MG63 (cell line): ENCODE measurements around the gene ADAMTS18. TPM values are rescaled to one million over a fixed set of nuclear protein-coding genes. Genes with fewer than 3 reads are reported as not detected.
"Not testable (repeated sequence)": the region's sequence is repeated elsewhere in the genome, so short reads cannot be mapped to it uniquely, and the experiment has no call there.

Experiments used
- DNase-seq: peaks from one replicate; pipeline ENCODE4 v3.0.0-alpha.2; 2020
- H3K27me3 ChIP-seq: fragments of 250-450 bp; sonication (Bioruptor Pico); 2 replicates; pipeline ENCODE4 v1.5.1; 2020; ENCODE audit warnings: mild to moderate bottlenecking, moderate library complexity
- H3K36me3 ChIP-seq: fragments of 250-450 bp; sonication (Bioruptor Pico); 2 replicates; pipeline ENCODE4 v1.5.1; 2020; ENCODE audit warnings: mild to moderate bottlenecking, moderate library complexity
- H3K4me3 ChIP-seq: fragments of 250-450 bp; sonication (Bioruptor Pico); 2 replicates; pipeline ENCODE4 v1.5.1; 2020; ENCODE audit warnings: mild to moderate bottlenecking, moderate library complexity
- H3K9me3 ChIP-seq: fragments of 250-450 bp; sonication (Bioruptor Pico); 2 replicates; pipeline ENCODE4 v1.5.1; 2020; ENCODE audit warnings: mild to moderate bottlenecking, moderate library complexity
- total RNA-seq: library from RNA; depleted of rRNA; stranded (reverse); fragments of >200 nt; shearing (Covaris generic); gene quantifications from 2 replicates; pipeline ENCODE4 v1.2.3, GENCODE V29; 2014; ENCODE audit warnings: low replicate concordance

The ADAMTS18 gene
- total RNA-seq, 1 experiment from 2014 or later: not detected

DNA sequence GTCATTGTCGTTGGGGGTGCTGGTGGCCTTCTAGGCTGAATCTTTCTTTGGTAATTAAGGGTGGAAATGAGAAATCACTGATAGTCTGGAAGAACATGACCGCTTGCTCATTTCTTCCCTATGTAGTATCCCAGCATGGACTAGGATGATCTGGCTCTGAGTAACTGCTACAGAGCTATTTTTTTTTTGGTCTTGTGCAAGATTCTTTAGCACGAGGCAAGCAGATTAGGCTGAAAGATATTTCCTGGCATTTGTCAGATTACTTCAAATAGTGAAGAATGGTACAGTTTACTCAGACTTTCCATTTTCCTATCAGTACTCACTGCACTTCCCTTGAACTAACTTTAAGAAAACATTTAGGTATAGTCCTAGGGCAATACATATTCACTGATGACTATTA lies 146.6 kb downstream of the ADAMTS18 start:
- Histone ChIP-seq H3K27me3 (no peaks in the 10 kb centered on the region), H3K4me3 (no peak overlapping the region), H3K36me3 (no peaks in the 10 kb centered on the region), H3K9me3 (no peaks in the 10 kb centered on the region)
- DNase-seq: peak; percentile 15

DNA sequence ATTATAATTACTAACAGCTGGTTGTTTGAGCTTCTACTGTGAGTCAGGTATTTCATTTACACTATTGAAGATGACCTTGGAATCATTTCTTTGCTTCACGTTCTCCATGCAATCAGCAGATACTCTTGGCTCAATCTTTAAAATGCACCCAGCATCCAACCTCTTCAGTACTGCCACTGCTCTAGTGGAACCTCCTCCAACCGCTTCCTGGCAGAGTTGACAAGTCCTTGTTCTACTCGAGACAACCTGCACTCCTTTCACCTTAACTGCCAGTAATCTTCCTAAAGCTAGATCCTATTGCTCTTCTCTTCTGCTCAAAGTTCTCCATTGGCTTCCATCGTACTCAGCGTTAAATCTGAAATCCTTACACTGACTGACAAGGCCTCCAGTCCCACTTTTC lies 149.2 kb downstream of the ADAMTS18 start:
- no peak overlapping the region for H3K4me3 ChIP-seq
- no peaks in the 10 kb centered on the region for H3K36me3 ChIP-seq
- no peak for DNase-seq

DNA sequence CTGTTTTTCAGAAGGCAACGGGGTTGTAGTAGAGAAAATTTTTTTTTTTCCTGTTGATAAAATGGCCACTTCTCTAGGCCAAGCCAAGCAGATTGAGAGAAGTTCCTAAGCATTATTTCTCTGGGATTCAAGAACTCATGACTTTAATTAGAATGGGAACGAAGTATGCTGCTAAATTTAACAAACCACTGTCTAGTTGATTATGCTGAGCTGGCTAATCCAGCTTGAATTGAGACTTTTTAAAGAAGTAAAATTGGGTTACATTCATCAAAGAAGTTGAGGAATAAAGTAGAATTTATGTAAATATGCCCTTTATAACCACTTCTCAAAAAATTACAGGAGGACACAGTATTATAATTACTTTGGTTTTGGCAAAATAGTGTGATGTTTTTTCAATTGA lies 152.5 kb downstream of the ADAMTS18 start:
- no peak for DNase-seq
- H3K4me3 ChIP-seq: no peak overlapping the region
- no peaks in the 10 kb centered on the region for H3K27me3 ChIP-seq
- no peaks in the 10 kb centered on the region for H3K36me3 ChIP-seq
- H3K9me3 ChIP-seq: no peaks in the 10 kb centered on the region

More for the DNA sequence above, 149.2 kb downstream of the ADAMTS18 start:
- H3K27me3 ChIP-seq: no peaks in the 10 kb centered on the region
- H3K9me3 ChIP-seq: no peaks in the 10 kb centered on the region

DNA sequence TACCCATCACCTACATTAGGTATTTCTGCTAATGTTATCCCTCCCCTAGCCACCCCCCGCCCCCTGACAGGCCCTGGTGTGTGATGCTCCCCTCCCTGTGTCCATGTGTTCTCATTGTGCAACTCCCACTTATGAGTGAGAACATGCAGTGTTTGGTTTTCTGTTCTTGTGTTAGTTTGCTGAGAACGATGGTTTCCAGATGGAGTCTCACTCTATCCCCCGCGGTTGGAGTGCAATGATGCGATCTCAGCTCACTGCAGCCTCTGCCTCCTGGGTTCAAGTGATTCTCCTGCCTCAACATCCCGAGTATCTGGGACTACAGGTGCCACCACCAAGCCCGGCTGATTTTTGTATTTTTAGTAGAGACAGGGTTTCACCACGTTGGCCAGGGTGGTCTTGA lies 155.5 kb downstream of the ADAMTS18 start:
- not testable (repeated sequence) for H3K9me3 ChIP-seq, DNase-seq

GRCh38 chr16:77277571-77277970 lies 157.3 kb downstream of the ADAMTS18 start:
- DNase-seq: no peak
- no peaks in the 10 kb centered on the region for H3K9me3 ChIP-seq
- H3K36me3 ChIP-seq: no peaks in the 10 kb centered on the region
- no peaks in the 10 kb centered on the region for H3K27me3 ChIP-seq
- H3K4me3 ChIP-seq: no peak overlapping the region

More for the DNA sequence above, 155.5 kb downstream of the ADAMTS18 start:
- not testable (repeated sequence) for H3K36me3 ChIP-seq, H3K4me3 ChIP-seq, H3K27me3 ChIP-seq

DNA sequence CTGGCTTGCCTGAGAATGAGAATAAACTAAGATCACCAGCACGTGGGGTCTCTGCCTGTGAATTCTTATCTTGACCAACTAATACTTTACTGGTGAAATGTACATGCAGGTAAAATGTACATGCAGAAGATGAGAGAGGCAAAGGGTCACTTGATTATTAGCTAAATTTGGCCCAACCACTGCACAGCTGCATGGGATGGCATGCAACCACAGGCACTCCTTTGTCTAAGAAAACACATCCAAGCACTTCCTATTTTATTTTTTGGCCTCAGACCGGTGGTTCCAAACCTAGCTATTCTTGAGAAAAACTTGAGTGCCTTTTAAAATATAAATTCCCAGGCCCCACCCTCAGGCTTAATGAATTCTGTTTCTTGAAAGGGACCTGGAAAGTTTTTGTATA lies 157.7 kb downstream of the ADAMTS18 start:
- H3K4me3 ChIP-seq: no peak overlapping the region

GRCh38 chr16:77276661-77277060 lies 158.2 kb downstream of the ADAMTS18 start:
- H3K36me3 ChIP-seq: no peaks in the 10 kb centered on the region
- no peak for DNase-seq
- H3K4me3 ChIP-seq: no peak overlapping the region
- no peaks in the 10 kb centered on the region for H3K27me3 ChIP-seq
- H3K9me3 ChIP-seq: no peaks in the 10 kb centered on the region

More for the DNA sequence above, 157.7 kb downstream of the ADAMTS18 start:
- no peak for DNase-seq
- Histone ChIP-seq H3K36me3 (no peaks in the 10 kb centered on the region), H3K27me3 (no peaks in the 10 kb centered on the region), H3K9me3 (no peaks in the 10 kb centered on the region)

GRCh38 chr16:77275303-77275702 lies 159.5 kb downstream of the ADAMTS18 start:
- not testable (repeated sequence) for H3K36me3 ChIP-seq, H3K4me3 ChIP-seq, H3K27me3 ChIP-seq, H3K9me3 ChIP-seq, DNase-seq

- H3K9me3 ChIP-seq: no peaks in the 10 kb centered on the region
- no peaks in the 10 kb centered on the region for H3K27me3 ChIP-seq
- DNase-seq: peak; percentile 43
- no peaks in the 10 kb centered on the region for H3K36me3 ChIP-seq
- no peak overlapping the region for H3K4me3 ChIP-seq
These were observed 161.0 kb downstream of the ADAMTS18 start for GRCh38 chr16:77273815-77274214.

DNA sequence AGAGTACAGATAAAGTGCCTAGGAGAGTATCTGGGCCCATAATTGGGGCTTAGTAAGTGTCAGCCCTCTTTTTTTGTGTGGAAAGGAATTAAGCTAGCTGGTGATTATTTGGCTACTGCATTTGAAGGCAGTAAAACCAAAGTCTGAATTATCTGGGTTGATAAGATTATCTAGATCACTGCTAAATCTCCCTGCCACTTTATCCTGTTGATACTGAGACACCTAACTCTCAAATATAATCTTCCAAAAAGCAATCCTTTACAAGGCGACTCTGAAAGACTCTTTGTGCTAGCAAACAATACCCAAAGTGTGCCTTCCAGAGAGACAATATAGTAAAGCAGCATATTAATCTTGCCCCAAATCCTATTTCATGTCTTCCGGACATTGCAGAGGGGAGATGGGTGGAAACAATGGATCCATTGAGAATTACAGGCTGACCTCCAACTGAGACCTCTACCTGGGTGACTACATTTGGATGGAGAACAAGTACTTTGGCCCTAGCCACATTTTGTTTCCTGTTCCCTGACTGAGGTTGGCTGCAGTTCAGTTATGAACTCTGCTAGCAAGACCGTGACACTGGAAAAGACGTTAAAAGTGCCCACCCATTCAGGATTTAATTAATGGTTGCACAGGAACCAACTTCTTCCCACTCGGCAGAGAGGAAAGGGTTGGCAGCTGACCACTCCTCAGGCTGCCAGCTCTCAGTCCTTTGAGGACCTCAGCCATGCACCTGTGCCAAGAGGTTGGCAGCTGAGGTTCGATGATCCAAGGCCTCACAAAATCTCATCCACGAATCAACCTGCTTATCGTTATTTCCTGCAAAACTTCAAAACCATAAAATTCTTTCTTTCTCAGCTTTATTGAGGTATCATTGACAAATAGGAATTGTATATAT lies 163.1 kb downstream of the ADAMTS18 start:
- no peak for DNase-seq
- Histone ChIP-seq H3K36me3 (no peaks in the 10 kb centered on the region), H3K9me3 (no peaks in the 10 kb centered on the region), H3K4me3 (no peak overlapping the region), H3K27me3 (no peaks in the 10 kb centered on the region)

- H3K27me3 ChIP-seq, H3K4me3 ChIP-seq, H3K9me3 ChIP-seq, H3K36me3 ChIP-seq, DNase-seq: not testable (repeated sequence)
These were observed 168.6 kb downstream of the ADAMTS18 start for GRCh38 chr16:77266185-77266584.

GRCh38 chr16:77262971-77263370 lies 171.9 kb downstream of the ADAMTS18 start:
- Histone ChIP-seq H3K9me3 (no peaks in the 10 kb centered on the region), H3K27me3 (no peaks in the 10 kb centered on the region), H3K36me3 (no peaks in the 10 kb centered on the region), H3K4me3 (no peak overlapping the region)
- DNase-seq: no peak

- Histone ChIP-seq H3K27me3 (no peaks in the 10 kb centered on the region), H3K4me3 (no peak overlapping the region), H3K36me3 (no peaks in the 10 kb centered on the region), H3K9me3 (no peaks in the 10 kb centered on the region)
- no peak for DNase-seq
These were observed 184.4 kb downstream of the ADAMTS18 start for GRCh38 chr16:77250400-77250799.

DNA sequence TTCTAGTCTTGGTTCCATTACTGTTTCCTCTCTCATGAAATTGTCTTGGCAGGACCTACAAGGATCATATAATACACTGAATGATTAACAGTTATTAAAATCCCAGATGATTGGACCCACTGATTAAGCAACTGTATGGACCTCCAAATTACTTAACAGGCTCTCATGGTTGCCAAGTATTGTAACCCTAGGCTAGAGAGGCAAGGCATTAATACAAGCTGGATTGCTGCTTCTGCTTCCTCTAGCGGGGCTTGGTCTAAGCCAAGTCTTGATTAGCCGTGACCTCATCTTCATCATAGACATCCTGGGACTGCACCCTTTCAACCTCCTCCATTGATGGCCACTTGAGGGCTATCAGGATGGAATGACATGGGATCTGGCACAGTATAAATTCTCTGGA lies 188.7 kb downstream of the ADAMTS18 start:
- H3K4me3 ChIP-seq: no peak overlapping the region
- no peaks in the 10 kb centered on the region for H3K9me3 ChIP-seq
- DNase-seq: no peak
- no peaks in the 10 kb centered on the region for H3K27me3 ChIP-seq
- no peaks in the 10 kb centered on the region for H3K36me3 ChIP-seq

DNA sequence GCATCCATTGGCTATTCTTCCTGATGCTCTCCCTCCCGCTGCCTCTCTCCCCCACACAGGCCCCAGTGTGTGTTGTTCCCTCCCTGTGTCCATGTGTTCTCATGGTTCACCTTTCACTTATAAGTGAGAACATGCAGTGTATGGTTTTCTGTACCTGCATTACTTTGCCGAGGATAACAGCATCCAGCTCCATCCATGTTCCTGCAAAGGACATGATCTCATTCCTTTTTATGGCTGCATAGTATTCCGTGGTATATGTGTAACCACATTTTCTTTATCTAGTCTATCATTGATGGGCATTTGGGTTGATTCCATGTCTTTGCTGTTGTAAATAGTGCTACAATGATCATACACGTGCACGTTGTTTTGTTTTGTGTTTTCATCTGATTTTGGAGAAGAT lies 192.4 kb downstream of the ADAMTS18 start:
- not testable (repeated sequence) for H3K9me3 ChIP-seq, H3K4me3 ChIP-seq, H3K27me3 ChIP-seq, DNase-seq, H3K36me3 ChIP-seq

- Histone ChIP-seq H3K9me3 (no peaks in the 10 kb centered on the region), H3K36me3 (no peaks in the 10 kb centered on the region), H3K4me3 (no peak overlapping the region), H3K27me3 (no peaks in the 10 kb centered on the region)
- DNase-seq: no peak
These were observed 196.2 kb downstream of the ADAMTS18 start for GRCh38 chr16:77238593-77238992.

DNA sequence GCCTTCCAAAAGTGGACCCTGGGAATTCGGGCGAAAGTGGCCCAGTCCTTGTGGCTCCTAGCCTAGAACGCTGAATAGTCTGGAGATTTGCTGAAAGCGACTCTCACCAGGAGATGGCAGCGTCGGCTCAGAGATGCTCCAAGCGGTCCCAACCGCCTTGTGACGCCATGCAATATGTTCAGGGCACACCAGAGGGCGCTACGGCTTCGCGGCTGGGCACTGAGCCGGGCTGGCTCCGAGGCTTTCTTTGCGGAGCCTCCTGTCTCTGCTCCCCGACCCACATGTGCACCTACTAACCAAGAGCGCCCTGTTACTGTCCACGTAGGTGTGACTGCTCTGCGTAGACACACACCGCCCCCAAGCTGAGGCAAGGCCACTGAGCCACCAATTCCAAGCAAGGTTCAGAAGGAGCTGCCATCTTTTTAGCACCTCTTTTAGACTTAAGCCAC lies 198.7 kb downstream of the ADAMTS18 start:
- no peak overlapping the region for H3K4me3 ChIP-seq
- no peaks in the 10 kb centered on the region for H3K36me3 ChIP-seq
- DNase-seq: peak; percentile 50
- no peaks in the 10 kb centered on the region for H3K9me3 ChIP-seq
- H3K27me3 ChIP-seq: no peaks in the 10 kb centered on the region

- no peaks in the 10 kb centered on the region for H3K27me3 ChIP-seq
- H3K36me3 ChIP-seq: no peaks in the 10 kb centered on the region
- H3K9me3 ChIP-seq: no peaks in the 10 kb centered on the region
- no peak for DNase-seq
- H3K4me3 ChIP-seq: no peak overlapping the region
These were observed 200.2 kb downstream of the ADAMTS18 start for GRCh38 chr16:77234611-77235010.
